ENCODE data around the gene TEK. TPM values are rescaled to one million over a fixed set of nuclear protein-coding genes. Genes with fewer than 3 reads are reported as not detected.

Gene TEK
- total RNA-seq, 2 experiments from 2014 or later, result not detected

- CTCF ChIA-PET, result no interaction called here
- POLR2A ChIA-PET, result no interaction called here
Measured at GRCh38 chr9:27165670-27166069, 56.6 kb downstream of the TEK start.

GRCh38 chr9:27168496-27168895, 59.5 kb downstream of the TEK start:
- ChIA-PET CTCF (no interaction called here), POLR2A (no interaction called here)

DNA sequence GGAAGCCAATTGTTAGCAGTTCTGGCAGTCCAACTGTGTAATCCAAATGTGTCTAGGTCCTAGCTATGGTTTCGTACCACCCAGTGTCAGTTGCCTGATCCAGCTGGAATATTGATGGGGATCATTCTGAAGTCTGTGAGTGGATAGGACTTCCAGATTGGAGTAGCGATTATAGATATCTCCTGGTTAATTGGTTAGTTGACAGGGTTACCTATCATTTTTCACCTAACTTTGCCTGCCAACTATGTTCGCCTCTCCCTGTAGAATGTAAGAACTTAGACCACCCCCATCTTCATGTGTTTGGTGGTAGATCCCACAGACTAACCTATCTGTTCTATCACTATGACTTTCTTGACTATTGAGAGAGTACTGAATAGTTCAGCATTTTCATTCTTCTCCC, 59.9 kb downstream of the TEK start:
- ChIA-PET POLR2A (no interaction called here), CTCF (no interaction called here)

DNA sequence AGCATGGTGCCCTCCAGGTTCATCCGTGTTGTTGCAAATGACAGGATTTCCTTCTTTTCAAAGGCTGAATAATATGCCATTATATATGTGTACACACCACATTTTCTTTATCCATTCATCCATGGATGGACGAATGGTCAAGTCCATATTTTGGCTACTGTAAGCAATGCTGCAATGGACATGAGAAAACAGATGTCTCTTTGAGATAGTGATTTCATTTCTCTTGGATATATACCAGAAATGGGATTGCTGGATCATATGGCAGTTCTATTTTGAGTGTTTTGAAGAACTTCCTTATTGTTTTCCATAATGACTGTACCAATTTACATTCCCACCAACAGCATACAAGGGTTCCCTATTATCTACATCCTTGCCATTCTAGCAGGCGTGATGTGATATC, 67.9 kb downstream of the TEK start:
- POLR2A ChIA-PET, result no interaction called here

DNA sequence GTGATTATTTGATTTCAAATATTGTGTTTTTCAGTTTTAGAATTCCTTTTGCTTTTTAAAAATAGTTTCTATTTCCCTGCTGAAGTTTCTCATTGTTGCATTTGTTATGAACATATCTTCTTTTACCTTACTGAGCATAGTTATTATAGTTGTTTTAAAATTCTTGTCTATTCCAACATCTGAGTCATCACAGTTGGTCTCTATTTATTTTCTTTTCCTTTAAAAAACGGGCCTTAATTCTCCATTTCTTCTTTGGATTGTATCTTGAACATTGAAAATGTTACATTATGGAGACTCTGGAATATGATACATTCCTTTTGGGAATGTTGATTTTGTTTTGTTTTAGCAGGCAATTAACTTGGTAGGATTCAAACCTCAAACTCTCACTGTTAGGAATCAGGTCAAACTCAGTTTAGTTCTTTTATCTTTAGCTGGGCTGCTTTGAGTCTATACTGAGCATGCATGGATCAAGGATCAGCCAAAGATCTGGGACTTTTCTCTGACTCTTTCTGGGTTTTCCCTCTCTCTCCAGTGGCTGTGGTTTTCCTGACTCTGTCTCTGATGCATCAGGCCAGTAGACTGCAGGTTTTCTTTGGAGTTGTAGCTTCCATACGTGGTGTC, 70.3 kb downstream of the TEK start:
- POLR2A ChIA-PET, result no interaction called here
- CTCF ChIA-PET, result no interaction called here

More for the DNA sequence above, 67.9 kb downstream of the TEK start:
- CTCF ChIA-PET, result no interaction called here

DNA sequence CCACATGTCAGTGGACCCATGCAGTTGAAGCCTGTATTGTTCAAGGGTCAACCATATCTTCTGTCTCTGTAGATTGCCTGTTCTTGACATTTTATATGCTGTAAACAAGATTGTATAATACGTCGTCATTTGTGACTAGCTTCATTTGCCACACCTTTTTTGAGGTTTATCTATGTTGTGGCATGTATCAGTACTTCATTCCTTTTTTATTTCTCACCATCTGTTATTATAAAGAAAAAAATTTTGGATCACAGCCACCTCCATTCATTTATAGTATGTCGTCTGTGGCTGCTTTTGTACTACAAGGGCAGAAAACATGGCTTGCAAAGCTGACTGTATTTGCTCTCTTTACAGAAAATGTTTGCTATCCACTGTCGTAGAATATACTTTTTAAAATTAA, 72.4 kb downstream of the TEK start:
- ChIA-PET CTCF (no interaction called here), POLR2A (no interaction called here)

- CTCF ChIA-PET, result no interaction called here
- POLR2A ChIA-PET, result no interaction called here
Measured at GRCh38 chr9:27182421-27182820, 73.4 kb downstream of the TEK start.

DNA sequence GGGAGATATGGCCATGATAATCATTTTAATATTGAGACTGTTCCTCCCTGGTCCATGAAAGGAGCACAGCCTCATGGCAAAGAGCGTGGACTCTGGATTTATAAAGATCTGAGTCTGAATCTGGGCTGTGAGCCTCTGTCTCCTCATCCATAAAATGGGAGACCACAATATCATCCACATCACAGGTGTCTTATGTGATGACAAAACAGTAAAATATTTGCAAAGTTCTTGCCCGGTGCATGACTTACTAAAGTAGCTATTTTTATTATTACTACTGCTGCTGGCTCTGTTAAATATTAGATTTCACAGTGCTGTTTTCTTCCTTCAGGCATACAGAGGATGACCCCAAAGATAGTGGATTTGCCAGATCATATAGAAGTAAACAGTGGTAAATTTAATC, 74.1 kb downstream of the TEK start:
- ChIA-PET POLR2A (no interaction called here), CTCF (no interaction called here)

DNA sequence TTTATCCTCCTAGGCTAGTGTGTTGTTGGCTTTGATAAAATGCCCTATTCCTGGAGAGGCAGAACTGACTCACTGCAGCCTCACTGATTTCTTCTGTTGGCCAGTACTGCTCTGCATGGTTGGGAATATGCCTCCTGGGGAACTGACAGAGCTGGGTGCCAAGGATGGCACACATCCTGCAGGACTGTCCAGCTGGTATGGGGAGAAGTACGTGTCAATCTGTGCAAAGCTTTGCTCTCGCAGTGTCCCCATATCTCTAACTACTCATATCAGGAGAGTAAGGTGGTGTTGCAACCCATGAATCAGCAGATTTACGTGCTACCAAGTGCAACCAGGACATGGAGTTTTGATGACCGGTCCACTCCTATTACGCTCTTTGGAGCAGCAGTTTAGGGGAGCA, 74.7 kb downstream of the TEK start:
- ChIA-PET CTCF (no interaction called here), POLR2A (no interaction called here)

DNA sequence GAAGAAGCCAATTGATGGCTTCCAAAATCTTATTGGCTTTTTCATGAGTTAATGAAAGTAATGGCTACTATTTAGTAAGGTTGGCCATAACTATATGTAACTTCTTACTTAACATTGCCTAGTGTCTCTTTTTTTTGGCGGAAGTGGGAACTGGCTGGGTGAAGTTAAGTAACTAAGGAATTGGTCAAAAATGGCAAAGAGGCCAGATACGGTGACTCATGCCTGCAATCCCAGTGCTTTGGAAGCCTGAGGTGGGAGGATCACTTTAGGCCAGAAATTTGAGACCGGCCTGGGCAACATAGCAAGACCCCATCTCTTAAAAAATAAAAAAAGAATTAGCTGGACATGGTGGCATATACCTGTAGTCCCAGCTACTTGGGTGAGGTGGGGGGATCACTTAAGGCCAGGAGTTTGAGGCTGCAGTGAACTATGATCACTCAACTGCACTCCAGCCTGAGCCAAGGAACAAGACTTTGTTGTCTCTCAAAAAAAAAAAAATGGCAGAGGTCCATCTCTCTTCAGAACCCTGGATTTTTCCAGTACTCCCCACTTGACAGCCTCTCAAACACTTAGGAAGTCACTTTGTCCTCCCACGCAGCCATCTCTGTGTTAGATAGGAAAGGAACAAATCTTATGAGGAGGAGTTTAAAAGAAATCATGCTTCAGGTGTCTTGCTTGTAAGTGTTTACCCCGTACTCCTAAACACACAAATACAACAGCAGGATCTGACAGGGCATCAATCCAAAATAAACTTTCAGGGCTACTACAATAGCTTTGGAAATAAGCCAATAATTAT, 75.7 kb downstream of the TEK start:
- ChIA-PET CTCF (no interaction called here), POLR2A (no interaction called here)

DNA sequence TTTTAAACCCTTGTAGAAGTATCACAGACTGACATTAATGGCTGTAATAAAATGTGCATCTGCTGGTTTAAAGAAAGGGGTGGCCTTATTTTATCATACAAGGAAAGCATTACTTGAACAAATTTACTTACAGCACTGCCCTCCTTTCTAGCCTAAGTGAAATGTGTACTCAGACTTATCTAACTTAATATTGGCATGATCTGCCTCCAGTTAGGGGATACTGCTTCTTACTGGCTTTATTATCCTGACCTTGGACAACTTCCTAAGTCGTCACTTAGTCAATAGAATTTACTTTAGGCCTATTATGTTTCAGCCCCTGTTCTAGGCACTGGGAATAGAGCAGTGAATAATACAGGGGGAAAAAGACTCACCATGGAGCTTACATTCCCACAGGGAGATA, 79.4 kb downstream of the TEK start:
- ChIA-PET POLR2A (no interaction called here), CTCF (no interaction called here)

- ChIA-PET POLR2A (no interaction called here), CTCF (no interaction called here)
Measured at GRCh38 chr9:27189426-27189825, 80.4 kb downstream of the TEK start.

DNA sequence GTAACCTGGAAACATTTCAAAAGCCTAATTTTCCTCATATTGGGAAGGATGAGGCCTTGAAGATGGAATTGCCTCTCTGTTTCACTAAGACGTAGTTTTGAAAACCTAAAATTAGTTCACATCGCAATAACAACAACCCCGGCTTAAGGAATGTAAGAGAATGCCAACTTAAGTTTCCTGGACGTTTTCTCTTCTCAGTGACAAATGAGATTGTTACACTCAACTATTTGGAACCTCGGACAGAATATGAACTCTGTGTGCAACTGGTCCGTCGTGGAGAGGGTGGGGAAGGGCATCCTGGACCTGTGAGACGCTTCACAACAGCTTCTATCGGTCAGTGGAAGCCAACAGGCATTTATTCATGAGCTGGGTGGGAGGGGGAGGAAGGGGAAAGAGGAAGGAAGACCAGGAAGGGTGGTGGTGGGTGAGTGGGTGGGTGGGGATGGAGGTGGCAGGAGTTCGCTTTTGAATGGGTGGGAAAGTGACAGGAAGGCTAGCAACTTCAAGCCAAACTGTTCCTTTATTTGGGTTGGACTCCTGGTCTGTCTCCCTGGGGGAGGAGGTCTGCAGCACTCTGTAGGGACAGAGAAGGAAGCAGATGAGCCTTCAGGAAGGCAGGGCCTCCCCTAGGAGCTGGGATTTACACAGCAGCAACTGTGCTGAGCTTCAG, 83.4 kb downstream of the TEK start:
- POLR2A ChIA-PET, result no interaction called here
- CTCF ChIA-PET, result no interaction called here

DNA sequence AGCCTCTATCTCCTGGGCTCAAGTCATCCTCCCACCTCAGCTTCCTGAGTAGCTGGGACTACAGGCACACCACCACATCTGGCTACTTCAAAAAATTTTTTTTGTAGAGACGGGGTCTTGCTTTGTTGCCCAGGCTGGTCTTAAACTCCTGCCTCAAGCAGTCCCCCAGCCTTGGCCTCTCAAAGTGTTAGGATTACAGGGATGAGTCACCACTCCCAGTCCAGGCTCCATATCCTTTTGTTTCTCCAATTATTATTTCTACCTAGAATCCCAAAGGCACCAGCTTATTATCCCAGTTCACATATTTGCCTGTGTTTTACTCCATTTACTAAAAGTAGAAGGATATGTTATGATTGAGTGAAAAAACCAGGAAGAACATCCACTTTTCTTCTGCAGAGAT, 84.9 kb downstream of the TEK start:
- ChIA-PET POLR2A (no interaction called here), CTCF (no interaction called here)

DNA sequence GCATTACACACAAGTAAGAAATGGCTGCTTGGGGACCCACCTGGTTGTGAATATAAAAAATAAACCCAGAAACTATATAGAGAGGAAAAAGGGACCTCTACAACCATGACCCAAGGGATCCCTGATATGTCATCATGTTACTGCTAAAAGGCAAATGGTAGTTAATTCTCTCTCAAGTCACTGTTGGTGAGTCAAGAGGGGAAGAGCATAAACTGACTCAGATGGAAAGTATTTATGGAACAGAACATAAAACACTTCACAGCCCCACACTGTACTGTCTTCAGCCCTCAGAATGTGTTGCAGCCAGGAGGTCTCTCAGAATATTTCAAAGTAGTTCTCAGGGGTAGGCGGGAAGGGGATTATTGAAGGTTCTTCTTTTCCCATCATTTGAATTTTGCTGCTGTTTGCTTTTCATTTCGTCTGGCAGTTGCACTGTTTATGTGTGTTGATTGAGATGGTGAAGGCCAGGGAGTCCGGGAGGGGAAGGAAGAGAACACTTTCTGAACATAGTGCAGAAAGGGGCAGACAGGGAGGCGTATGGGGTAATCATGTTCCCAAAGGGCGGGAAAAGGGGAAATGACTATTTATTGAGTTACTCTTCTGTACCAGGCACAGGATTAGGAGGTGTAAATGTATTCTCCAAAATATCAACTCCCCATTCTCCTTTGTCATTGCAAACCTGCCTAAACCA, 85.5 kb downstream of the TEK start:
- ChIA-PET CTCF (no interaction called here), POLR2A (no interaction called here)

DNA sequence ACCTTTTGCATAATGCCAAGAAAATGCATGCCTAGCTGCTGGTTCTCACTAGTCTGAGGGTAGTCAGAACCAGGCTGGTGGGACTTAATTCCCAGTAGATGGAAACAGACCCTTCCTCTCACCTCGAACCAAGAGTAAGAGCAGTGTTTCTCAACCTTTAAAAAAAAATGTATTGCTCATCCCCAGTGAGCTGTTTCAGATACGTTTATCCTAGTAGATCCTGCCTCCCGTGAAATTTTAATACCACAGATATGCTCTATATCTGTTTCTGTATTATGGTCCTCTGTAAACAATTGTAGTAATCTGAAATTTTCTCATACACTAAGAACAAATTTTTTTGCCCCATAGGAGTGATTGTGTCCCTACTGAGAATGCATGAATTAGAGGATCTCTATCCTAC, 86.2 kb downstream of the TEK start:
- ChIA-PET POLR2A (no interaction called here), CTCF (no interaction called here)

DNA sequence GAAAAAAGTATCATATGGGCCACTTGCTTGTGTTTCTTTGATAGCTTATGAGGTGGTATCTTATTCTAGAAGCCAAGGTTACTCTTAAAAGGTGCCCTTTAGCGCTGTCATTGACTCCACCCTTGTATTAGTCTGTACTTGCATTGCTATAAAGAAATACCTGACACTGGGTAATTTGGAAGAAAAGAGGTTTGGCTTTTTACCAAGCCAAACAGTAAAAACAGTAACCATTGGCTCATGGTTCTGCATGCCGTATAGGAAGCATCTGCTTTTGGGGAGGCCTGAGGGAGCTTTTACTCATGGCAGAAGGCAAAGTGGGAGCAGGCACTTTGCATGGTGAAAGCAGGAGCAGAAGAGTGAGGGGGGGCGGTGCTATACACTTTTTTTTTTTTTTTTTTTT, 87.4 kb downstream of the TEK start:
- CTCF ChIA-PET, result no interaction called here

DNA sequence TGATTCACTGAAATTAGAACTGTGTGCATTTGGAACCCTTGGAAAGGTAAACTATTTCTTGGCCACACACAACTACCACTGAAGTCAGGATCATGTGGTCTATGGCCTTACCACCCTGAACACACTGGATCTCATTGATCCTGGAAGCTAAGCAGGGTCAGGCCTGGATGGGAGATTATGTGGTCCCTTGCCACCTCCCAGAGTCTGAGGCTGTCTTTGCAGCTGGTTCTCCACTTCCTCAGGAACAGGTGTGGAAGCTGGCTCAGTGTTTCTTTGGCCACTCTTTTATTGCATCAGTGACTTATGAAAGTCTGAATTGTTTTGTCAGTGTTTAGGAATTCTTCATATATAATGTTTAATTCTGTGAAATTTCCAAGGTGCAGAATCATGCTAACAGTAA, 89.2 kb downstream of the TEK start:
- ChIA-PET POLR2A (no interaction called here), CTCF (no interaction called here)

More for the DNA sequence above, 87.4 kb downstream of the TEK start:
- POLR2A ChIA-PET, result no interaction called here

GRCh38 chr9:27202056-27202455, 93.0 kb downstream of the TEK start:
- POLR2A ChIA-PET, result no interaction called here
- CTCF ChIA-PET, result no interaction called here

DNA sequence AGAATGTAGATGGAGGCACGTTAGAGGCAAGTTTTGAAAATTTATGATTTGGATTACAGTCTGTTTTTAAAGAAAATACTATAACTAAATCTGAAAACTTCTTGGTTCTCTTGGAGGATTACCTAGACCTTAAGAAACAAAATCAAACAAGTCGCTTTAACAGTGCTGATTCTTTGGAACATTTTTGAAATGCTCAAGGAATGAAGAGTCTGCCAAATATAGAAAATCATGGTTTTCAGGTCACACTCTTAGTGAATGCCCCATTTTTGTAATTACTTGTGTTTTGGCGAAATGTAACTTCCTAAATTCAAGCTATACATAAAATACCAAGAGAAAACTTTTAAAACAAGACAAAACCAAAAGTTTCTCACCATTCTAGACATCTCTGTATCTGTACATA, 94.8 kb downstream of the TEK start:
- ChIA-PET POLR2A (no interaction called here), CTCF (no interaction called here)

- ChIA-PET POLR2A (no interaction called here), CTCF (no interaction called here)
Measured at GRCh38 chr9:27204578-27204977, 95.6 kb downstream of the TEK start.
